Vagina (tissue), 2 donors: ENCODE results near the gene STK39.

Source experiments
- POLR2A ChIP-seq, 2 donors: fragments of 450-650 bp; IDR thresholded peaks; one replicate each; pipeline ENCODE4 v1.6.1; 2017; ENCODE audit warnings: antibody characterized with exemption in 2 of 2, mild to moderate bottlenecking in 2 of 2, moderate library complexity in 2 of 2
- POLR2AphosphoS5 ChIP-seq, 2 donors: sonication (generic); formaldehyde crosslinking; IDR thresholded peaks; one replicate each; pipeline ENCODE4 v1.9.0; 2017; ENCODE audit warnings: antibody characterized with exemption in 2 of 2, mild to moderate bottlenecking in 2 of 2, low read depth in 1 of 2; ENCODE audit not compliant: insufficient read depth in 1 of 2
- TF ChIP-seq, protein P1 (sequence below), 3 experiments: fragments of 450-650 bp in 2 of 3; fragments of 200-600 bp in 1 of 3; sonication (generic) in 1 of 3; IDR thresholded peaks; one replicate each; pipeline ENCODE4 v1.5.1; 2017 to 2019; ENCODE audit warnings: antibody characterized with exemption in 3 of 3, mild to moderate bottlenecking in 2 of 3, moderate library complexity in 2 of 3

GRCh38 chr2:168134485-168134884, 112.9 kb downstream of the STK39 start:
- TF ChIP-seq POLR2AphosphoS5 (IDR thresholded peaks at IDR 0.05; ENCODE audit: insufficient read depth in 1 of 2, low read depth in 1 of 2) (no peak), POLR2A (IDR thresholded peaks at IDR 0.05) (no peak)
- TF ChIP-seq, protein P1, sequence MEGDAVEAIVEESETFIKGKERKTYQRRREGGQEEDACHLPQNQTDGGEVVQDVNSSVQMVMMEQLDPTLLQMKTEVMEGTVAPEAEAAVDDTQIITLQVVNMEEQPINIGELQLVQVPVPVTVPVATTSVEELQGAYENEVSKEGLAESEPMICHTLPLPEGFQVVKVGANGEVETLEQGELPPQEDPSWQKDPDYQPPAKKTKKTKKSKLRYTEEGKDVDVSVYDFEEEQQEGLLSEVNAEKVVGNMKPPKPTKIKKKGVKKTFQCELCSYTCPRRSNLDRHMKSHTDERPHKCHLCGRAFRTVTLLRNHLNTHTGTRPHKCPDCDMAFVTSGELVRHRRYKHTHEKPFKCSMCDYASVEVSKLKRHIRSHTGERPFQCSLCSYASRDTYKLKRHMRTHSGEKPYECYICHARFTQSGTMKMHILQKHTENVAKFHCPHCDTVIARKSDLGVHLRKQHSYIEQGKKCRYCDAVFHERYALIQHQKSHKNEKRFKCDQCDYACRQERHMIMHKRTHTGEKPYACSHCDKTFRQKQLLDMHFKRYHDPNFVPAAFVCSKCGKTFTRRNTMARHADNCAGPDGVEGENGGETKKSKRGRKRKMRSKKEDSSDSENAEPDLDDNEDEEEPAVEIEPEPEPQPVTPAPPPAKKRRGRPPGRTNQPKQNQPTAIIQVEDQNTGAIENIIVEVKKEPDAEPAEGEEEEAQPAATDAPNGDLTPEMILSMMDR (IDR thresholded peaks at IDR 0.05), result no peak
